HEK293T (cell line): ENCODE measurements around the gene SH3BP2.

Source experiments
- CTCF ChIA-PET: fragments of 350-600 bp; formaldehyde crosslinking; extraction: SDS; loops from one replicate; lab custom pipeline; 2021; ENCODE audit warnings: antibody characterized with exemption, inconsistent platforms; lab: Yijun Ruan, JAX
- POLR2A ChIA-PET: fragments of 350-600 bp; formaldehyde crosslinking; extraction: SDS; loops from one replicate; lab custom pipeline; 2020; ENCODE audit warnings: antibody characterized with exemption, inconsistent platforms; lab: Yijun Ruan, JAX
- DNase-seq: peaks from one replicate; pipeline ENCODE4 v3.0.0; 2012; ENCODE audit warnings: mixed read lengths; ENCODE audit errors: extremely low spot score
- ARNT ChIP-seq: fragments of 450-650 bp; IDR thresholded peaks from 2 replicates; pipeline ENCODE4 v1.6.1; 2017; ENCODE audit warnings: mild to moderate bottlenecking
- BHLHE40 ChIP-seq: fragments of 450-650 bp; IDR thresholded peaks from 2 replicates; pipeline ENCODE4 v1.6.1; 2016; ENCODE audit warnings: mild to moderate bottlenecking, moderate library complexity, borderline replicate concordance
- CTBP1 ChIP-seq: fragments of 450-650 bp; IDR thresholded peaks from 2 replicates; pipeline ENCODE4 v1.6.1; 2016; ENCODE audit warnings: borderline replicate concordance
- ELF4 ChIP-seq: fragments of 450-650 bp; IDR thresholded peaks from 2 replicates; pipeline ENCODE4 v1.6.1; 2017; ENCODE audit warnings: antibody characterized with exemption
- FOXA1 ChIP-seq: fragments of 450-650 bp; IDR thresholded peaks from 2 replicates; pipeline ENCODE4 v1.6.1; 2016; ENCODE audit warnings: mild to moderate bottlenecking
- FOXK2 ChIP-seq: fragments of 450-650 bp; IDR thresholded peaks from 2 replicates; pipeline ENCODE4 v1.6.1; 2016; ENCODE audit warnings: mild to moderate bottlenecking
- FOXM1 ChIP-seq: fragments of 450-650 bp; IDR thresholded peaks from 2 replicates; pipeline ENCODE4 v1.6.1; 2017; ENCODE audit warnings: mild to moderate bottlenecking, borderline replicate concordance
- HDGF ChIP-seq: fragments of 450-650 bp; IDR thresholded peaks from 2 replicates; pipeline ENCODE4 v1.6.1; 2017; ENCODE audit warnings: antibody characterized with exemption, borderline replicate concordance
- L3MBTL2 ChIP-seq: fragments of 450-650 bp; conservative IDR thresholded peaks from 2 replicates; pipeline ENCODE4 v1.6.1; 2016; ENCODE audit warnings: mild to moderate bottlenecking
- LEF1 ChIP-seq: fragments of 450-650 bp; IDR thresholded peaks from 2 replicates; pipeline ENCODE4 v1.6.1; 2017; ENCODE audit warnings: mild to moderate bottlenecking, borderline replicate concordance
- NFRKB ChIP-seq: fragments of 450-650 bp; IDR thresholded peaks from 2 replicates; pipeline ENCODE4 v1.6.1; 2016; ENCODE audit warnings: mild to moderate bottlenecking, moderate library complexity
- PKNOX1 ChIP-seq: fragments of 450-650 bp; IDR thresholded peaks from 2 replicates; pipeline ENCODE4 v1.6.1; 2016
- SP1 ChIP-seq: fragments of 450-650 bp; IDR thresholded peaks from 2 replicates; pipeline ENCODE4 v1.6.1; 2017
- SUZ12 ChIP-seq: fragments of 450-650 bp; IDR thresholded peaks from 2 replicates; pipeline ENCODE4 v1.6.1; 2016; ENCODE audit warnings: mild to moderate bottlenecking
- TARDBP ChIP-seq: fragments of 450-650 bp; IDR thresholded peaks from 2 replicates; pipeline ENCODE4 v1.6.1; 2016
- ZNF384 ChIP-seq: fragments of 450-650 bp; IDR thresholded peaks from 2 replicates; pipeline ENCODE4 v1.6.1; 2016

The SH3BP2 gene

GRCh38 chr4:2871911-2872310, 79.0 kb downstream of the SH3BP2 start:
- no peak for TF ChIP-seq BHLHE40
- TF ChIP-seq ELF4, result no peak
- TF ChIP-seq CTBP1, result no peak
- TF ChIP-seq SUZ12, result no peak
- no peak for TF ChIP-seq TARDBP
- TF ChIP-seq FOXM1, result no peak
- TF ChIP-seq PKNOX1, result peak; percentile 82
- POLR2A ChIA-PET, result no interaction called here
- CTCF ChIA-PET, result interaction anchor here (0.6 kb wide), 1 partner anchor 80 kb away, joined by 3 read pairs; no protein-coding TSS in a partner anchor
- DNase-seq, result no peak

- ChIA-PET CTCF (no interaction called here), POLR2A (no interaction called here)
These were observed 80.4 kb downstream of the SH3BP2 start for GRCh38 chr4:2873329-2873728.

GRCh38 chr4:2874861-2875260, 82.0 kb downstream of the SH3BP2 start:
- no peak for DNase-seq
- CTCF ChIA-PET, result no interaction called here
- TF ChIP-seq FOXM1 (no peak), ARNT (no peak), BHLHE40 (no peak), HDGF (no peak), ZNF384 (no peak), CTBP1 (no peak), FOXK2 (no peak), SP1 (no peak), L3MBTL2 (no peak), TARDBP (no peak), ELF4 (no peak), NFRKB (no peak), SUZ12 (no peak), FOXA1 (no peak), LEF1 (no peak), PKNOX1 (no peak)
- POLR2A ChIA-PET, result no interaction called here

More at GRCh38 chr4:2873329-2873728, 80.4 kb downstream of the SH3BP2 start:
- TF ChIP-seq NFRKB (no peak), CTBP1 (no peak), FOXM1 (no peak), ELF4 (no peak), SUZ12 (no peak), L3MBTL2 (no peak), TARDBP (no peak), ARNT (no peak), LEF1 (no peak), ZNF384 (no peak), FOXA1 (no peak), FOXK2 (no peak), BHLHE40 (no peak), HDGF (no peak)
- DNase-seq, result no peak

GRCh38 chr4:2875556-2875955, 82.7 kb downstream of the SH3BP2 start:
- TF ChIP-seq ZNF384 (no peak), ELF4 (no peak), PKNOX1 (no peak), FOXA1 (no peak), TARDBP (no peak), BHLHE40 (no peak), SUZ12 (no peak), FOXM1 (no peak), HDGF (no peak), SP1 (no peak), LEF1 (no peak), ARNT (no peak), L3MBTL2 (no peak), CTBP1 (no peak), FOXK2 (no peak), NFRKB (no peak)
- ChIA-PET CTCF (no interaction called here), POLR2A (no interaction called here)
- no peak for DNase-seq

- TF ChIP-seq L3MBTL2, result no peak
- no peak for TF ChIP-seq HDGF
- no peak for TF ChIP-seq LEF1
- no peak for TF ChIP-seq TARDBP
- no peak for TF ChIP-seq SUZ12
- no peak for TF ChIP-seq FOXM1
- no peak for TF ChIP-seq FOXK2
- no peak for TF ChIP-seq ELF4
- TF ChIP-seq BHLHE40, result no peak
- no peak for TF ChIP-seq FOXA1
- TF ChIP-seq PKNOX1, result no peak
- TF ChIP-seq ZNF384, result no peak
- TF ChIP-seq ARNT, result no peak
- TF ChIP-seq NFRKB, result no peak
- TF ChIP-seq CTBP1, result no peak
- no peak for TF ChIP-seq SP1
- no peak for DNase-seq
- ChIA-PET CTCF (no interaction called here), POLR2A (no interaction called here)
These were observed 85.5 kb downstream of the SH3BP2 start for GRCh38 chr4:2878346-2878745.

GRCh38 chr4:2879026-2879425, 86.1 kb downstream of the SH3BP2 start:
- ChIA-PET CTCF (no interaction called here), POLR2A (interaction anchor here (0.7 kb wide), 1 partner anchor 11 kb away, joined by 3 read pairs; no protein-coding TSS in a partner anchor)
- TF ChIP-seq HDGF (no peak), NFRKB (no peak), PKNOX1 (no peak), ARNT (no peak), BHLHE40 (no peak), FOXA1 (no peak), L3MBTL2 (no peak), FOXM1 (no peak), CTBP1 (no peak)
- no peak for DNase-seq
